Peyer's patch (tissue), 4 donors: ENCODE data around the gene DIS3L2.

Source experiments
- POLR2A ChIP-seq, 2 donors: fragments of 450-650 bp; IDR thresholded peaks; one replicate each; pipeline ENCODE4 v1.5.1; 2017; ENCODE audit warnings: antibody characterized with exemption in 2 of 2, mild to moderate bottlenecking in 2 of 2, moderate library complexity in 2 of 2
- TF ChIP-seq, protein P1 (sequence below), 6 experiments: fragments of 450-650 bp in 4 of 6; fragments of 200-600 bp in 2 of 6; sonication (generic) in 1 of 6; IDR thresholded peaks; one replicate each; pipeline ENCODE4 v1.5.1; 2017 to 2019; ENCODE audit warnings: antibody characterized with exemption in 6 of 6, mild to moderate bottlenecking in 3 of 6, moderate library complexity in 1 of 6

DNA sequence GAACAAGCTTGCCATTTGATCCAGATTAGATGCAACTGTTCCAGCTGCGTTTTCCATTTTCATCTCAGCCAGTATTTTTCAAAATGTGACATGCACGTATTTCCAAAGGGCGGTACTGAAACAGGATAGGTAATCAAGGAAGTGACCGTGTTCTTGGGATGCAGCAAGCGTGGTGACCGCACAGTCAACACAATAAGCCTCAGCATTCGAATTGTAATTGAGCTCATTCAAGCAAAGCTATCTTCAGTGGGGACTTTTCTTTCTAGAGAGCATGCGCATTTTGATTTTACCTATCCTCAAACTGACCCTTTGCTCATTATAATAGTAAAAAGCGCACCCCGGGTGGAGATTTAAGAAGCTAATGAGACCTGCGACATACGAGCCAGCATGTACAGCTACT lies 413.7 kb downstream of the DIS3L2 start:
- TF ChIP-seq, protein P1, sequence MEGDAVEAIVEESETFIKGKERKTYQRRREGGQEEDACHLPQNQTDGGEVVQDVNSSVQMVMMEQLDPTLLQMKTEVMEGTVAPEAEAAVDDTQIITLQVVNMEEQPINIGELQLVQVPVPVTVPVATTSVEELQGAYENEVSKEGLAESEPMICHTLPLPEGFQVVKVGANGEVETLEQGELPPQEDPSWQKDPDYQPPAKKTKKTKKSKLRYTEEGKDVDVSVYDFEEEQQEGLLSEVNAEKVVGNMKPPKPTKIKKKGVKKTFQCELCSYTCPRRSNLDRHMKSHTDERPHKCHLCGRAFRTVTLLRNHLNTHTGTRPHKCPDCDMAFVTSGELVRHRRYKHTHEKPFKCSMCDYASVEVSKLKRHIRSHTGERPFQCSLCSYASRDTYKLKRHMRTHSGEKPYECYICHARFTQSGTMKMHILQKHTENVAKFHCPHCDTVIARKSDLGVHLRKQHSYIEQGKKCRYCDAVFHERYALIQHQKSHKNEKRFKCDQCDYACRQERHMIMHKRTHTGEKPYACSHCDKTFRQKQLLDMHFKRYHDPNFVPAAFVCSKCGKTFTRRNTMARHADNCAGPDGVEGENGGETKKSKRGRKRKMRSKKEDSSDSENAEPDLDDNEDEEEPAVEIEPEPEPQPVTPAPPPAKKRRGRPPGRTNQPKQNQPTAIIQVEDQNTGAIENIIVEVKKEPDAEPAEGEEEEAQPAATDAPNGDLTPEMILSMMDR (IDR thresholded peaks at IDR 0.05), result no peak
- no peak for TF ChIP-seq POLR2A (IDR thresholded peaks at IDR 0.05)
